ENCODE measurements around the gene MED13L.
"Not testable (repeated sequence)": the region's sequence is repeated elsewhere in the genome, so short reads cannot be mapped to it uniquely, and the experiment has no call there.

MED13L gene

GRCh38 chr12:116040402-116040801 lies 237.1 kb downstream of the MED13L start:
- Histone ChIP-seq H3K36me3 (no peaks in the 10 kb centered on the region), H3K27me3 (ENCODE audit: insufficient read depth, low read depth, severe bottlenecking) (no peaks in the 10 kb centered on the region), H3K9me3 (ENCODE audit: severe bottlenecking) (no peaks in the 10 kb centered on the region), H3K4me3 (ENCODE audit: low read depth, low read length) (no peak overlapping the region), H3K27ac (no peak overlapping the region)
- no peak for DNase-seq
- TF ChIP-seq CTCF (IDR thresholded peaks at IDR 0.05; ENCODE audit: low read depth, low read length): no peak

- H3K27ac ChIP-seq: no peak overlapping the region
- H3K9me3 ChIP-seq (ENCODE audit: severe bottlenecking): no peaks in the 10 kb centered on the region
- H3K27me3 ChIP-seq (ENCODE audit: insufficient read depth, low read depth, severe bottlenecking): no peaks in the 10 kb centered on the region
- no peaks in the 10 kb centered on the region for H3K36me3 ChIP-seq
- DNase-seq: no peak
- H3K4me3 ChIP-seq (ENCODE audit: low read depth, low read length): no peak overlapping the region
- no peak for TF ChIP-seq CTCF (IDR thresholded peaks at IDR 0.05; ENCODE audit: low read depth, low read length)
Observed at GRCh38 chr12:116039081-116039480, 238.4 kb downstream of the MED13L start.

- no peak for TF ChIP-seq CTCF (IDR thresholded peaks at IDR 0.05; ENCODE audit: low read depth, low read length)
- no peak overlapping the region for H3K27ac ChIP-seq
- no peak overlapping the region for H3K4me3 ChIP-seq (ENCODE audit: low read depth, low read length)
- no peaks in the 10 kb centered on the region for H3K27me3 ChIP-seq (ENCODE audit: insufficient read depth, low read depth, severe bottlenecking)
- no peak for DNase-seq
- H3K36me3 ChIP-seq: no peaks in the 10 kb centered on the region
- H3K9me3 ChIP-seq (ENCODE audit: severe bottlenecking): no peaks in the 10 kb centered on the region
Observed at GRCh38 chr12:116037941-116038837, 239.3 kb downstream of the MED13L start.

- no peak for TF ChIP-seq CTCF (IDR thresholded peaks at IDR 0.05; ENCODE audit: low read depth, low read length)
- no peak for DNase-seq
Observed at GRCh38 chr12:116033765-116034164, 243.7 kb downstream of the MED13L start.

GRCh38 chr12:116031624-116032023 lies 245.9 kb downstream of the MED13L start:
- H3K36me3 ChIP-seq; DNase-seq; H3K27me3 ChIP-seq (ENCODE audit: insufficient read depth, low read depth, severe bottlenecking); H3K9me3 ChIP-seq (ENCODE audit: severe bottlenecking); H3K4me3 ChIP-seq (ENCODE audit: low read depth, low read length); H3K27ac ChIP-seq: not testable (repeated sequence)

More at GRCh38 chr12:116033765-116034164, 243.7 kb downstream of the MED13L start:
- Histone ChIP-seq H3K27ac (no peak overlapping the region), H3K27me3 (ENCODE audit: insufficient read depth, low read depth, severe bottlenecking) (no peaks in the 10 kb centered on the region), H3K9me3 (ENCODE audit: severe bottlenecking) (no peaks in the 10 kb centered on the region), H3K36me3 (no peaks in the 10 kb centered on the region), H3K4me3 (ENCODE audit: low read depth, low read length) (no peak overlapping the region)

GRCh38 chr12:116028619-116029018 lies 248.9 kb downstream of the MED13L start:
- TF ChIP-seq CTCF (IDR thresholded peaks at IDR 0.05; ENCODE audit: low read depth, low read length): no peak
- H3K27me3 ChIP-seq (ENCODE audit: insufficient read depth, low read depth, severe bottlenecking): no peaks in the 10 kb centered on the region
- H3K36me3 ChIP-seq: no peaks in the 10 kb centered on the region
- H3K9me3 ChIP-seq (ENCODE audit: severe bottlenecking): no peaks in the 10 kb centered on the region
- no peak overlapping the region for H3K4me3 ChIP-seq (ENCODE audit: low read depth, low read length)
- no peak overlapping the region for H3K27ac ChIP-seq
- no peak for DNase-seq
